HepG2 (cell line): Measurements from ENCODE around the gene PPP1CC. TPM values are rescaled to one million over a fixed set of nuclear protein-coding genes. Genes with fewer than 3 reads are reported as not detected.
A peak's percentile ranks its signal among the peaks of the same experiment; 100 is the strongest.

Experiments used
- ATAC-seq: fragments of 200-7000 bp; cut with Tn5 transposase; 3 replicates; pipeline ENCODE4 v1.9.1; 2020; ENCODE audit warnings: mild to moderate bottlenecking, moderate library complexity
- BruUV-seq: library from RNA; stranded (reverse); fragments of 400-500 nt; replicated peaks from 2 replicates; lab custom pipeline; 2021; lab: Mats Ljungman, UMichigan
- CTCF ChIA-PET: fragments of 300-600 bp; formaldehyde crosslinking; extraction: SDS; loops from one replicate; lab custom pipeline; 2021; ENCODE audit warnings: low total read pairs, inconsistent platforms, low intra/inter-chr PET ratio; lab: Yijun Ruan, JAX
- POLR2A ChIA-PET: fragments of 350-600 bp; sonication (Branson Sonifier 250); formaldehyde crosslinking; loops from one replicate; lab custom pipeline; 2020; ENCODE audit warnings: antibody characterized with exemption, inconsistent platforms; lab: Yijun Ruan, JAX
- DNase-seq: peaks from one replicate; pipeline ENCODE4 v3.0.0-alpha.2; 2015; ENCODE audit warnings: low spot score
- FAIRE-seq: peaks from 3 replicates; lab custom pipeline; 2011; peaks lifted over from hg19 to GRCh38; lab: Jason Lieb, UNC
- H2AFZ ChIP-seq: one replicate; pipeline ENCODE4 v1.6.1; 2011; ENCODE audit warnings: low read length, inconsistent platforms
- H3K27ac ChIP-seq: fragments of 300-600 bp; 3 replicates; pipeline ENCODE4 v1.8.0; 2011; ENCODE audit warnings: mixed run types, mild to moderate bottlenecking, mixed read lengths, low read length, inconsistent platforms; ENCODE audit not compliant: insufficient read depth; ENCODE audit errors: extremely low read length
- H3K27me3 ChIP-seq, 2 experiments: fragments of 200-600 bp in 1 of 2; 2 replicates in 1 of 2; 3 replicates in 1 of 2; pipeline versions ENCODE4 v1.6.0 to v1.8.0; 2011; ENCODE audit warnings: low read length in 2 of 2, mild to moderate bottlenecking in 2 of 2, moderate library complexity in 2 of 2, inconsistent platforms in 1 of 2; ENCODE audit not compliant: insufficient read depth in 2 of 2, control insufficient read depth in 1 of 2
- H3K36me3 ChIP-seq, 2 experiments: fragments of 200-600 bp in 1 of 2; replicated peaks in 1 of 2; 2 replicates in 1 of 2; 3 replicates in 1 of 2; pipeline versions ENCODE4 v1.5.1 to v1.8.0; 2011; ENCODE audit warnings: low read length in 2 of 2, inconsistent platforms in 1 of 2; ENCODE audit not compliant: insufficient read depth in 2 of 2, control insufficient read depth in 1 of 2
- H3K4me1 ChIP-seq: 2 replicates; pipeline ENCODE4 v1.5.1; 2012; ENCODE audit warnings: low read length, inconsistent platforms; ENCODE audit not compliant: insufficient read depth
- H3K4me2 ChIP-seq: 2 replicates; pipeline ENCODE4 v1.6.0; 2011; ENCODE audit warnings: low read depth, low read length, inconsistent platforms
- H3K4me3 ChIP-seq, 3 experiments: fragments of 200-600 bp in 1 of 3; sonication (generic), shearing (Covaris generic) in 1 of 3; replicated peaks in 1 of 3; 2 replicates each; pipeline ENCODE4 v1.5.1; 2011 to 2016; ENCODE audit warnings: low read length in 3 of 3, inconsistent platforms in 2 of 3, low read depth in 2 of 3, mild to moderate bottlenecking in 2 of 3, control low read depth in 1 of 3, mixed read lengths in 1 of 3; ENCODE audit not compliant: insufficient read depth in 1 of 3
- H3K79me2 ChIP-seq: one replicate; pipeline ENCODE4 v1.6.1; 2011; ENCODE audit warnings: low read length, inconsistent platforms; ENCODE audit not compliant: insufficient read depth
- H3K9ac ChIP-seq: 2 replicates; pipeline ENCODE4 v1.6.0; 2011; ENCODE audit warnings: mild to moderate bottlenecking, low read depth, low read length, inconsistent platforms; ENCODE audit not compliant: insufficient read depth
- H3K9me3 ChIP-seq: 2 replicates; pipeline ENCODE4 v1.5.1; 2012; ENCODE audit warnings: mild to moderate bottlenecking, low read length
- H4K20me1 ChIP-seq: 2 replicates; pipeline ENCODE4 v1.6.0; 2011; ENCODE audit warnings: inconsistent platforms, mild to moderate bottlenecking, low read length, moderate library complexity; ENCODE audit not compliant: insufficient read depth
- ATM ChIP-seq: fragments of 450-650 bp; IDR thresholded peaks from 2 replicates; pipeline ENCODE4 v1.7.1; 2017; ENCODE audit warnings: mild to moderate bottlenecking, borderline replicate concordance
- CAMTA2 ChIP-seq: sonication (generic); formaldehyde crosslinking; IDR thresholded peaks from 2 replicates; pipeline ENCODE4 v1.4.0; 2020; ENCODE audit warnings: mild to moderate bottlenecking, missing genetic modification reagents, borderline replicate concordance
- FOXA1 ChIP-seq, 2 experiments: fragments of 450-650 bp in 1 of 2; sonication (generic) in 1 of 2; formaldehyde crosslinking in 1 of 2; IDR thresholded peaks; 2 replicates each; pipeline versions ENCODE4 v1.4.0 to v1.6.1; 2016 to 2020; ENCODE audit warnings: missing genetic modification reagents in 1 of 2
- FOXA3 ChIP-seq: IDR thresholded peaks from 2 replicates; pipeline ENCODE4 v1.6.1; 2016; ENCODE audit warnings: missing genetic modification reagents, missing compliant biosample characterization
- JDP2 ChIP-seq: sonication (generic); formaldehyde crosslinking; IDR thresholded peaks from 2 replicates; pipeline ENCODE4 v1.8.1; 2022; ENCODE audit warnings: missing genetic modification reagents, borderline replicate concordance
- PTBP1 ChIP-seq: fragments of 200-400 bp; formaldehyde crosslinking; IDR thresholded peaks from 2 replicates; pipeline ENCODE4 v1.6.1; 2018; ENCODE audit warnings: low read length, low read depth; ENCODE audit not compliant: poor library complexity, severe bottlenecking
- RAD51 ChIP-seq: fragments of 450-650 bp; IDR thresholded peaks from 2 replicates; pipeline ENCODE4 v1.6.1; 2016; ENCODE audit warnings: borderline replicate concordance
- RARG ChIP-seq: sonication (generic); formaldehyde crosslinking; IDR thresholded peaks from 2 replicates; pipeline ENCODE4 v1.4.0; 2020; ENCODE audit warnings: low read depth, mild to moderate bottlenecking, missing genetic modification reagents
- SRF ChIP-seq: IDR thresholded peaks from 2 replicates; pipeline ENCODE4 v1.6.1; 2011; ENCODE audit warnings: mild to moderate bottlenecking, low read depth, low read length, moderate library complexity
- SUZ12 ChIP-seq: fragments of 150-350 bp; IDR thresholded peaks from 2 replicates; pipeline ENCODE4 v1.6.1; 2014; ENCODE audit warnings: low read depth, low read length
- ZFP91 ChIP-seq: sonication (generic); formaldehyde crosslinking; IDR thresholded peaks from 2 replicates; pipeline ENCODE4 v1.9.0; 2022; ENCODE audit warnings: missing genetic modification reagents, mild to moderate bottlenecking, borderline replicate concordance
- ZNF547 ChIP-seq: sonication (generic); formaldehyde crosslinking; IDR thresholded peaks from 2 replicates; pipeline ENCODE4 v1.5.1; 2020; ENCODE audit warnings: mild to moderate bottlenecking, missing genetic modification reagents
- ZNF629 ChIP-seq: sonication (generic); formaldehyde crosslinking; conservative IDR thresholded peaks from 2 replicates; pipeline ENCODE4 v1.5.0; 2020; ENCODE audit warnings: missing genetic modification reagents
- ZNF790 ChIP-seq: sonication (generic); formaldehyde crosslinking; IDR thresholded peaks from 2 replicates; pipeline ENCODE4 v1.8.0; 2022; ENCODE audit warnings: missing genetic modification reagents, mild to moderate bottlenecking, borderline replicate concordance
- WGBS: methylation state at CpG from one replicate; pipeline ENCODE4 v1.1.6; 2017; ENCODE audit warnings: low lambda C conversion rate; 5-methylcytosine and 5-hydroxymethylcytosine counted together
- in situ Hi-C: cut with HindIII; loops from 2 replicates; pipeline ENCODE4 v1.10.0; 2017; ENCODE audit warnings: low pct_unique_long_range_greater_than_20kb; ENCODE audit not compliant: extremely low pct_ligation_motif_present
- intact Hi-C: fragments of 100-400 bp; cut with micrococcal nuclease; formaldehyde crosslinking; loops from one replicate; pipeline ENCODE4 v1.10.0; 2022; ENCODE audit not compliant: unreplicated experiment
- polyA plus RNA-seq, 8 experiments: library from polyadenylated mRNA; depleted of rRNA in 3 of 8; stranded (reverse) in 7 of 8; unstranded in 1 of 8; fragments of >200 nt; fragmentation: Illumina TruSeq in 4 of 8; extraction: Trizol in 4 of 8; gene quantifications; 2 replicates each; pipeline versions ENCODE4 v1.2.1 to v1.2.3, GENCODE V29; 2011 to 2016; ENCODE audit warnings: low read depth in 4 of 8, missing spikeins in 1 of 8, mixed read lengths in 1 of 8; ENCODE audit not compliant: insufficient read depth in 1 of 8
- total RNA-seq, 5 experiments: library from RNA; depleted of rRNA; stranded (reverse); fragments of >200 nt; fragmentation: Illumina TruSeq; extraction: Trizol; gene quantifications; 2 replicates each; pipeline ENCODE4 v1.2.3, GENCODE V29; 2016; ENCODE audit warnings: low read depth in 1 of 5
- TF ChIP-seq, protein P1 (sequence below): fragments of 450-650 bp; IDR thresholded peaks from 2 replicates; pipeline ENCODE4 v1.6.1; 2016
- TF ChIP-seq, protein P2 (sequence below), 2 experiments: sonication (generic) in 1 of 2; formaldehyde crosslinking in 1 of 2; IDR thresholded peaks; 2 replicates each; pipeline versions ENCODE4 v1.4.0 to v1.6.1; 2016 to 2020; ENCODE audit warnings: borderline replicate concordance in 1 of 2, low read depth in 1 of 2, mild to moderate bottlenecking in 1 of 2, missing genetic modification reagents in 1 of 2

The PPP1CC gene
- total and polyA plus RNA-seq, 2 of the 13 experiments (the other 11 are each of a cell fraction or from before 2014, with no cell fraction given), result 178 to 187 TPM

DNA sequence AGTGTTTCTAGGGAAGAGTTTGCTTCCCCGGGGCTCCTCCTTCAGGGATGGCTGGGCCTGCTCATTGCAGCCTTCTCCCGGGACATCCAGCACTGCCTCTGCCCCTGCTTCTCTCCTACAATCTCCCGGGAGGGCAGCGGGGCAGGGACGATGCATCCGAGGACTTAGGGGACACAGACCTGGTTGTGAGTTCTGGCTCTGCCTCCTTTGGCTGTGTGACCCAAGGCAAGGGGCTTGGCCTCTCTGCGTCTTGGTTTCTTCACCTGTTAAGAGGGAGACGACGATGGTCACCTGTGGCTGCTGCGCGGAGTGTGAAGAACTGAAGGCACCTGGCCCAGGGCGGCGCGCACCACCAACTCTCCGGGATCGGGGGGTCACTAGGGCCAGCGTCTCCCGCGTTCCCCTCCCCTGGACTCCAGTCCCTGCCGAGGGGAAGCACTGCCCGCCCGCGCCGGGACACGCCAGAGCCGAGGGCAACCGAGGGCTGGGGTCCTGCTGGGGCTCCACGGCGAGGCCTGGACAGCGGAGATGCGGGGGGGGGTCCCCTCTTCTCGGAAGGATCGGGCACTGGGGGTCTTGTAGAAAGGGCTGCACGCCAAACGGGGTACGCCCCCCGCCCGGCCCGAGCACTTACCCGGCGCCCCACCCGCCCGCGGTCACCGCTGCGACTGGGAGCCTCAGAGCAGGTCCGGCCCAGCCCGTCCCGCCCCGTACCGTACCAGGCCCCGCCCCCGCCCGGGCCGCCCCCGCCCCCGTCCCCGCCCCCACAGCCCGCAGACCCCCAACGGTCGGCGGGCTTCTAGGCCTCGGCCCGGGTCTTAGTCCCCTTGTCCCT lies 54.0 kb downstream of the PPP1CC start, which contains the start of gene HVCN1:
TSS of gene HVCN1 (minus strand) at position 670 of the 835 bp plus-strand sequence. CDS start 5,870 bp downstream, outside the sequence.
- H3K27ac ChIP-seq, result no peak within 1 kb of the TSS
- CTCF ChIA-PET, result no interaction called here
- H3K4me3 ChIP-seq, result peak within 1 kb of the TSS; percentile 49 to 75 (median 59)
- intact Hi-C loops (no loop called here), in situ Hi-C loops (no loop called here)
- H3K9me3 ChIP-seq, result no peaks in the 10 kb centered on the region
- no peak for DNase-seq
- no peaks in the 10 kb centered on the region for H4K20me1 ChIP-seq
- peak; percentile 72 for ATAC-seq
- peak within 1 kb of the TSS; percentile 36; the same call in 1 of the 2 replicates for H3K9ac ChIP-seq
- 0% methylated on average over 5 of the region's 64 CpGs for WGBS
- BruUV-seq, result no TSS peak
- no peaks in the 10 kb centered on the region for H3K36me3 ChIP-seq
- H3K27me3 ChIP-seq, result peaks cover 5 to 44% of the 10 kb centered on the region in 2 experiments
- FAIRE-seq, result no peak
- POLR2A ChIA-PET, result no interaction called here
- no peaks in the 10 kb centered on the region for H3K79me2 ChIP-seq
- H3K4me2 ChIP-seq, result peak within 1 kb of the TSS; percentile 91
- H2AFZ ChIP-seq, result no peak within 1 kb of the TSS
- H3K4me1 ChIP-seq, result peaks cover 11% of the 10 kb centered on the region
- TF ChIP-seq CAMTA2 (no peak), JDP2 (CRISPR knock-in tag) (no peak), ZNF547 (CRISPR knock-in tag) (no peak), SUZ12 (no peak), PTBP1 (no peak), FOXA3 (CRISPR knock-in tag) (no peak), SRF (no peak), RARG (CRISPR knock-in tag) (no peak), FOXA1 (IDR thresholded peaks at IDR 0.05) (no peak), FOXA1 (CRISPR knock-in tag; IDR thresholded peaks at IDR 0.05) (no peak), ZFP91 (CRISPR knock-in tag) (peak; percentile 5; the same call in 1 of the 2 replicates), ZNF629 (CRISPR knock-in tag) (no peak), ATM (no peak), RAD51 (no peak), ZNF790 (CRISPR knock-in tag) (no peak)
- TF ChIP-seq, protein P1, sequence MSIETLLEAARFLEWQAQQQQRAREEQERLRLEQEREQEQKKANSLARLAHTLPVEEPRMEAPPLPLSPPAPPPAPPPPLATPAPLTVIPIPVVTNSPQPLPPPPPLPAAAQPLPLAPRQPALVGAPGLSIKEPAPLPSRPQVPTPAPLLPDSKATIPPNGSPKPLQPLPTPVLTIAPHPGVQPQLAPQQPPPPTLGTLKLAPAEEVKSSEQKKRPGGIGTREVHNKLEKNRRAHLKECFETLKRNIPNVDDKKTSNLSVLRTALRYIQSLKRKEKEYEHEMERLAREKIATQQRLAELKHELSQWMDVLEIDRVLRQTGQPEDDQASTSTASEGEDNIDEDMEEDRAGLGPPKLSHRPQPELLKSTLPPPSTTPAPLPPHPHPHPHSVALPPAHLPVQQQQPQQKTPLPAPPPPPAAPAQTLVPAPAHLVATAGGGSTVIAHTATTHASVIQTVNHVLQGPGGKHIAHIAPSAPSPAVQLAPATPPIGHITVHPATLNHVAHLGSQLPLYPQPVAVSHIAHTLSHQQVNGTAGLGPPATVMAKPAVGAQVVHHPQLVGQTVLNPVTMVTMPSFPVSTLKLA, result no peak
- TF ChIP-seq, protein P2, sequence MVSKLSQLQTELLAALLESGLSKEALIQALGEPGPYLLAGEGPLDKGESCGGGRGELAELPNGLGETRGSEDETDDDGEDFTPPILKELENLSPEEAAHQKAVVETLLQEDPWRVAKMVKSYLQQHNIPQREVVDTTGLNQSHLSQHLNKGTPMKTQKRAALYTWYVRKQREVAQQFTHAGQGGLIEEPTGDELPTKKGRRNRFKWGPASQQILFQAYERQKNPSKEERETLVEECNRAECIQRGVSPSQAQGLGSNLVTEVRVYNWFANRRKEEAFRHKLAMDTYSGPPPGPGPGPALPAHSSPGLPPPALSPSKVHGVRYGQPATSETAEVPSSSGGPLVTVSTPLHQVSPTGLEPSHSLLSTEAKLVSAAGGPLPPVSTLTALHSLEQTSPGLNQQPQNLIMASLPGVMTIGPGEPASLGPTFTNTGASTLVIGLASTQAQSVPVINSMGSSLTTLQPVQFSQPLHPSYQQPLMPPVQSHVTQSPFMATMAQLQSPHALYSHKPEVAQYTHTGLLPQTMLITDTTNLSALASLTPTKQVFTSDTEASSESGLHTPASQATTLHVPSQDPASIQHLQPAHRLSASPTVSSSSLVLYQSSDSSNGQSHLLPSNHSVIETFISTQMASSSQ (IDR thresholded peaks at IDR 0.05; ENCODE audit: low read depth), result no peak
- TF ChIP-seq, protein P2 (CRISPR knock-in tag; IDR thresholded peaks at IDR 0.05; ENCODE audit: borderline replicate concordance), result no peak
